Osteoblast (primary cell): ENCODE results near the gene BCL11B. TPM values are rescaled to one million over a fixed set of nuclear protein-coding genes. Genes with fewer than 3 reads are reported as not detected.

Source experiments
- DNase-seq: peaks from one replicate; pipeline ENCODE4 v3.0.0; 2011; ENCODE audit warnings: low spot score, mixed read lengths; ENCODE audit not compliant: insufficient read length; ENCODE audit errors: missing footprints
- H2AFZ ChIP-seq: 2 replicates; pipeline ENCODE4 v1.6.0; 2011; ENCODE audit warnings: mild to moderate bottlenecking, low read length
- H3K27ac ChIP-seq: 2 replicates; pipeline ENCODE4 v1.5.1; 2011; ENCODE audit warnings: mild to moderate bottlenecking, low read depth, low read length, moderate library complexity
- H3K27me3 ChIP-seq: 2 replicates; pipeline ENCODE4 v1.6.0; 2012; ENCODE audit warnings: mild to moderate bottlenecking, control low read depth, inconsistent platforms, low read length, moderate library complexity; ENCODE audit not compliant: insufficient read depth
- H3K36me3 ChIP-seq: 2 replicates; pipeline ENCODE4 v1.5.1; 2011; ENCODE audit warnings: mild to moderate bottlenecking, low read length, control low read depth, moderate library complexity; ENCODE audit not compliant: insufficient read depth
- H3K4me1 ChIP-seq: 2 replicates; pipeline ENCODE4 v1.5.1; 2011; ENCODE audit warnings: mild to moderate bottlenecking, low read length, control low read depth, moderate library complexity; ENCODE audit not compliant: insufficient read depth
- H3K4me2 ChIP-seq: 2 replicates; pipeline ENCODE4 v1.6.0; 2011; ENCODE audit warnings: mild to moderate bottlenecking, low read length; ENCODE audit not compliant: insufficient read depth
- H3K4me3 ChIP-seq: fragments of 200-600 bp; sonication (generic); 3 replicates; pipeline ENCODE4 v1.5.1; 2012; ENCODE audit warnings: mild to moderate bottlenecking, low read length, inconsistent platforms; ENCODE audit not compliant: insufficient read depth
- H3K79me2 ChIP-seq: 2 replicates; pipeline ENCODE4 v1.6.0; 2012; ENCODE audit warnings: mild to moderate bottlenecking, low read length, control low read depth, inconsistent platforms; ENCODE audit not compliant: insufficient read depth
- H3K9me3 ChIP-seq: 2 replicates; pipeline ENCODE4 v1.5.1; 2011; ENCODE audit warnings: low read depth, low read length, control low read depth
- H4K20me1 ChIP-seq: 2 replicates; pipeline ENCODE4 v1.6.0; 2012; ENCODE audit warnings: mild to moderate bottlenecking, low read length, control low read depth; ENCODE audit not compliant: insufficient read depth
- total RNA-seq: library from RNA; depleted of rRNA; stranded (reverse); fragments of >200 nt; gene quantifications from 2 replicates; pipeline ENCODE4 v1.2.3, GENCODE V29; 2012
- TF ChIP-seq, protein P1 (sequence below): IDR thresholded peaks from 2 replicates; pipeline ENCODE4 v1.5.1; 2011; ENCODE audit warnings: mild to moderate bottlenecking, low read depth, low read length, moderate library complexity; ENCODE audit errors: extremely low read depth

The BCL11B gene
- total RNA-seq, 1 donor: 0.36 TPM

DNA sequence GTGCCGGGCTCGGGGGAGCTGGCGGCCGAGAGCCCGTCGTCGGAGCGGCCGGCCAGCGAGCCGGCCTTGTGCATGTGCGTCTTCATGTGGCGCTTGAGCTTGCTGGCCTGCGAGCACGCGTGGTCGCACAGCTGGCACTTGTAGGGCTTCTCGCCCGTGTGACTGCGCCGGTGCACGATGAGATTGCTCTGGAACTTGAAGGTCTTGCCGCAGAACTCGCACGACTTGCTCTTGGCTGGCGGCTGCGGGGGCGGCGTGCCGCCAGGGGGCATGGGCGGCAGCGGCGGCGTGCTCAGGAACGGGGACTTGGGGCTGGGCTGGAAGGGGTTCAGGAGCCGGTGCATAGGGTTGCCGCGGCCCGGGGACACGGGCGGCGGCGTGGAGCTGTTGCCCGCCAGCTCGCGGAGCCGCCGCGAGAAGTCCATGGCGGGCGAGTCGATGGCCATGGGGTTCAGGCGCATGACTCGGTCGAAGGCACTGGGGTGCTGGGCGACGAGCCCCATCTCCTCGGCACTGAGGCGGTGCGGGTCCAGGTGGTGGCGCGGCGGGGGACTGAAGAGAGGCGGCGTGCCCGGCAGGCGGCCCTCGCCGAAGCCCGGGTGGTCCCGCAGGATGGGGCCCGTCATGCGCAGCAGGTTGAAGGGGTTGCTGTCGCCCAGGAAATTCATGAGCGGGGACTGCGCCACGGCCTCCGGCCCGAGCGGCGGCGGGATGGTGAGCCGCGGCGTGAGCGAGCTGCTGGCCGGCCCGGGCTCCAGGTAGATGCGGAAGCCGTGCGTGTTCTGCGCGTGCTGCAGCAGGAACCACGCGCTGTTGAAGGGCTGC, 96.5 kb downstream of the BCL11B start:
- no peaks in the 10 kb centered on the region for H3K79me2 ChIP-seq
- no peaks in the 10 kb centered on the region for H3K4me1 ChIP-seq
- H3K9me3 ChIP-seq: no peaks in the 10 kb centered on the region

GRCh38 chr14:99174770-99175319, 97.2 kb downstream of the BCL11B start:
- Histone ChIP-seq H3K27ac (no peak overlapping the region), H3K9me3 (no peaks in the 10 kb centered on the region), H4K20me1 (no peaks in the 10 kb centered on the region), H3K4me3 (no peak overlapping the region), H3K4me2 (no peak overlapping the region), H3K4me1 (no peaks in the 10 kb centered on the region), H3K27me3 (no peaks in the 10 kb centered on the region), H2AFZ (no peak overlapping the region), H3K36me3 (no peaks in the 10 kb centered on the region), H3K79me2 (no peaks in the 10 kb centered on the region)
- TF ChIP-seq, protein P1, sequence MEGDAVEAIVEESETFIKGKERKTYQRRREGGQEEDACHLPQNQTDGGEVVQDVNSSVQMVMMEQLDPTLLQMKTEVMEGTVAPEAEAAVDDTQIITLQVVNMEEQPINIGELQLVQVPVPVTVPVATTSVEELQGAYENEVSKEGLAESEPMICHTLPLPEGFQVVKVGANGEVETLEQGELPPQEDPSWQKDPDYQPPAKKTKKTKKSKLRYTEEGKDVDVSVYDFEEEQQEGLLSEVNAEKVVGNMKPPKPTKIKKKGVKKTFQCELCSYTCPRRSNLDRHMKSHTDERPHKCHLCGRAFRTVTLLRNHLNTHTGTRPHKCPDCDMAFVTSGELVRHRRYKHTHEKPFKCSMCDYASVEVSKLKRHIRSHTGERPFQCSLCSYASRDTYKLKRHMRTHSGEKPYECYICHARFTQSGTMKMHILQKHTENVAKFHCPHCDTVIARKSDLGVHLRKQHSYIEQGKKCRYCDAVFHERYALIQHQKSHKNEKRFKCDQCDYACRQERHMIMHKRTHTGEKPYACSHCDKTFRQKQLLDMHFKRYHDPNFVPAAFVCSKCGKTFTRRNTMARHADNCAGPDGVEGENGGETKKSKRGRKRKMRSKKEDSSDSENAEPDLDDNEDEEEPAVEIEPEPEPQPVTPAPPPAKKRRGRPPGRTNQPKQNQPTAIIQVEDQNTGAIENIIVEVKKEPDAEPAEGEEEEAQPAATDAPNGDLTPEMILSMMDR: no peak
- no peak for DNase-seq

More for the DNA sequence above, 96.5 kb downstream of the BCL11B start:
- Histone ChIP-seq H4K20me1 (no peaks in the 10 kb centered on the region), H3K4me3 (no peak overlapping the region), H3K27me3 (no peaks in the 10 kb centered on the region), H3K36me3 (no peaks in the 10 kb centered on the region), H2AFZ (no peak overlapping the region), H3K4me2 (no peak overlapping the region), H3K27ac (no peak overlapping the region)
- no peak for DNase-seq
- TF ChIP-seq, protein P1: no peak

- Histone ChIP-seq H3K9me3 (no peaks in the 10 kb centered on the region), H3K79me2 (no peaks in the 10 kb centered on the region), H3K27me3 (no peaks in the 10 kb centered on the region), H3K27ac (no peak overlapping the region), H2AFZ (no peak overlapping the region), H3K36me3 (no peaks in the 10 kb centered on the region), H3K4me3 (no peak overlapping the region), H3K4me1 (no peaks in the 10 kb centered on the region), H4K20me1 (no peaks in the 10 kb centered on the region), H3K4me2 (no peak overlapping the region)
- DNase-seq: no peak
- TF ChIP-seq, protein P1: no peak
Observed at GRCh38 chr14:99174081-99174769, 97.8 kb downstream of the BCL11B start.

GRCh38 chr14:99173506-99173905, 98.5 kb downstream of the BCL11B start:
- Histone ChIP-seq H3K9me3 (no peaks in the 10 kb centered on the region), H3K27me3 (no peaks in the 10 kb centered on the region)
- TF ChIP-seq, protein P1: no peak

More at GRCh38 chr14:99173506-99173905, 98.5 kb downstream of the BCL11B start:
- Histone ChIP-seq H3K79me2 (no peaks in the 10 kb centered on the region), H3K36me3 (no peaks in the 10 kb centered on the region), H4K20me1 (no peaks in the 10 kb centered on the region), H2AFZ (no peak overlapping the region), H3K4me3 (no peak overlapping the region), H3K4me2 (no peak overlapping the region), H3K4me1 (no peaks in the 10 kb centered on the region), H3K27ac (no peak overlapping the region)
- DNase-seq: peak; percentile 52
